ENCODE results near the gene PTPN3.

PTPN3 gene

DNA sequence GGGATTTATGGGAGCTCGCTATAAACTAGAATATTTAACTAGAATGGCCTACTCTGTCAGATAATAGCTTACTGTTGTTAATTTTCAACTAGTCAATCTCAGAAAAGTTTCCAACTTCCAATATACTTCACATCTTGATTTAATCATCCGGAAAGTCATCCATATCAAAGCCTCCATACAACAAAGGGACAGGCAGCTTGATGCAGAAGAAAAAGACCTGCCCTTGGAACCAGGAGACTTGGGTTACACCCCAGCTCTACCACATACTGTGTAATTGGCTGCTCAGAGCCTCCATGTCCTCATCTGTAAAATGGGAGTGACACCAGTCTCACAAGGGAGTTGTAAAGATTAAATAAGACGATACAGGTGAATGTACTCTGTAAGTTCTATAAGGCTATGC lies 1.9 kb downstream of the PTPN3 start:
- Mint-ChIP-seq H3K36me3 (ENCODE audit: low read depth) (no peaks in the 10 kb centered on the region), H3K4me1 (peaks cover 10% of the 10 kb centered on the region)

DNA sequence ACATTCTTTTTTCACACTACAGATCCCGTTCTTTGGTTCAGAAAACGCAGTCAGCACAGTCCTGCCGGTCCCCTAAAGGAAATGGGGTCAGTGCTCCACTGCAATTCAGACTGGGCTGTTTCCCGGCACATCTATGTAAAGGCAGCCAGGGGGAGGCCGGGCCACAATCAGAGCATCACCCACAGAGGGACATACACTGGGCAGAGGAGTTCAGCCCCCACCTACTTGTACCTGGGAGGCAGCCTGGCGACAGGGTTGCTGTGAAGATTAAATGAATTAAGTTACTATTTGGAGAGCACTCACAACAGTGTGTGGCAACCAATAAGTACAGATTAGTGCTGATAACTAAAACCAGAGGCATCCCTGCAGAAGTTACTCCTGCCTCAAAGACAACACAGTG lies 4.5 kb downstream of the PTPN3 start:
- Mint-ChIP-seq H3K27ac (no peak overlapping the region), H3K9me3 (no peaks in the 10 kb centered on the region), H3K4me1 (peaks cover 3% of the 10 kb centered on the region), H3K4me3 (no peak overlapping the region), H3K36me3 (ENCODE audit: low read depth) (no peaks in the 10 kb centered on the region), H3K27me3 (peaks cover 31% of the 10 kb centered on the region)
- no peak for DNase-seq
- ATAC-seq: no peak

More for the DNA sequence above, 1.9 kb downstream of the PTPN3 start:
- DNase-seq: no peak
- Mint-ChIP-seq H3K4me3 (no peak overlapping the region), H3K27ac (no peak overlapping the region), H3K27me3 (peaks cover 51% of the 10 kb centered on the region), H3K9me3 (no peaks in the 10 kb centered on the region)
- ATAC-seq: no peak

DNA sequence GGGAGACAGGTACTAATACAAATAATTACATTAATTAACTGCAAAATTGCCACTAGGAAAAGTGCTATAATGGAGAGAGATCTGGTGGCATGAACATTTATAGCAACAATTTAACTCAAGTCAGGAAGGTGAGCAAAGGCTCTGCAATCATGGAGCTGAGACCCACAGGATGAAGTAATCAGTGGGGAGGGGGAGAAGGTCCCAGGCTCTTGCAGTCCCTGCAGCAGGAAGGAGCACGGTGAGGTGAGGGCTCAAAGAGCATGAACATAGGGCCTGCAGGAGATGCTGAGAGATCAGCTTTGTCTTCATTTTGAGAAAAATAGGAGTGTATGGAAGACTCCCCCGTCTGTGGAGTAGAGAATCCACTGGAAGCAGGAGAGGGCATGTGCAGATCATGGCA lies 6.5 kb downstream of the PTPN3 start:
- no peaks in the 10 kb centered on the region for H3K36me3 Mint-ChIP-seq (ENCODE audit: low read depth)
- no peak overlapping the region for H3K4me3 Mint-ChIP-seq
- DNase-seq (no peak), ATAC-seq (no peak)
- peaks cover 21% of the 10 kb centered on the region for H3K27me3 Mint-ChIP-seq
- H3K27ac Mint-ChIP-seq: no peak overlapping the region
- no peaks in the 10 kb centered on the region for H3K9me3 Mint-ChIP-seq
- no peaks in the 10 kb centered on the region for H3K4me1 Mint-ChIP-seq

DNA sequence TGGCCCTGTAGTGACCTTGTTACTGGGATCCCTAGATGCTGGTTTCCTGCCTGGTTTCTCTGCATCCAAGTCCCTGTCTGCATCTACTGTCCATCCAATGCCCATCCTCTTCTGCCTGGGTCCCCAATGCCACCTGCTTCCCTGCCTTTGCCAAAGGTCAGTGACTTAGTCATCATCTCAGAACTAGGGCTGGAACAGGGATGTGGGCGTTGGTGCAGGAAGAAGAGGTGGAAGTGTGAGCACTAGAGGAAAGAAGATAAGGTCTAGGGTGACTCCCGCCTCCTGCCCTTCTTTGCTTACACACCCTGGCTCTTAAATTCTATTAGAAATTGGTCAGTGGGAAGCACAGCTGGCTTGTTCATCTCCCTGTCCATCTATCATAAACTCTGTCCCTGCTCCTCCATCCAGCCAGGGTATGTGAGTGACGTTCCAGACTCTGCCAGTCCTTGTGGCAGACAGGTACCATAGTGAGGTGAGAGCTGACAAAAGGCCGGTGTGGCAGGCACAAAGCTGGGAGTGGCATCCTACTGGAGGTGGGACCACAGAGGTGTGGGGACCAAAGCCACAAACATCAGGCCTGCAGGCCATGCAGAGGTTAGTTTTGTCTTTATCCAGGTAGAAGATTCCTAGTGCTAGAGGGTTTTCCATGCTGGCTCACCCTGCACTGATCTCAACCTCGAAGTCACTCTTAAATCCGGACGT lies 9.2 kb downstream of the PTPN3 start:
- Mint-ChIP-seq H3K27ac (no peak overlapping the region), H3K27me3 (peaks cover 23% of the 10 kb centered on the region), H3K9me3 (no peaks in the 10 kb centered on the region), H3K4me3 (no peak overlapping the region), H3K4me1 (no peaks in the 10 kb centered on the region), H3K36me3 (ENCODE audit: low read depth) (no peaks in the 10 kb centered on the region)
- no peak for DNase-seq
- no peak for ATAC-seq

DNA sequence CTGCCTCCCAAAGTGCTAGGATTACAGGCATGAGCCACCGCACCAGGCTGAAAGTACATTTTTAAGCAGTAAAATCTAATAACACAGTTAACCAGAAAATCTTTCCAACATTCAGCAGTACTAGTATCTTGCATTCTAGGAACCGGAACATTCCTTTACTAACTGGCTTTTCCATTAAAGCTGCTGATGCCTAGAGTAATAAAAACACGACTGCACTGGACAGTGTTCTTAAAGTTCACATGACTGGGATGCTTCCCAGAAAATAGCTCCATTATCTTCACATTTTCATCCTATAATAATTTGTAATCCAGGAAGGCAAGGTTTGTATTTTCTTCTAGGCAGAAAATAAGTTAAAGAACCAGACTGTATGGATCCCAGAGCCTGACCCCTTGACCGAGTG lies 9.8 kb downstream of the PTPN3 start:
- Mint-ChIP-seq H3K9me3 (no peaks in the 10 kb centered on the region), H3K27ac (no peak overlapping the region), H3K36me3 (ENCODE audit: low read depth) (no peaks in the 10 kb centered on the region), H3K4me1 (no peaks in the 10 kb centered on the region), H3K4me3 (no peak overlapping the region), H3K27me3 (peaks cover 22% of the 10 kb centered on the region)
- DNase-seq: no peak
- no peak for ATAC-seq

DNA sequence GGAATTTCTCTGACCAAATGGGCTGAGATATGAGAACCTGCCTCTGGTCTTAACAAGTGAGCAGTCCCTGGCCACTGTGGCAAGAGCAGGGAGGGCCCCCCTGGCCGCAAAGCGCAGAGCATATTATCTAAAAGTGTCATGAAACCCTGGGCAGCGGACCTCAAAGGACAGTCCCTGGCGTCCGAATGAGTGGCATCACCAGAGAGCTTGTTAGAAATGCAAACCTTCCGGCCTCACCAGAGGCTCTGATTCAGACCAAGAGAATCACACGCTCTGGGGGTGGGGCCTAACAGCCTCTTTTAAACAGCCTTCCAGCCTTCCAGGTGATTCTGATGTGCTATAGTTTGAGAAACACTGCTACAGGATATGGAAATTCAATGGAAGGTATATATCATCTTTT lies 10.9 kb downstream of the PTPN3 start:
- H3K4me3 Mint-ChIP-seq: no peak overlapping the region
- DNase-seq (no peak), ATAC-seq (no peak)
- H3K36me3 Mint-ChIP-seq (ENCODE audit: low read depth): no peaks in the 10 kb centered on the region
- H3K4me1 Mint-ChIP-seq: peaks cover 3% of the 10 kb centered on the region
- no peaks in the 10 kb centered on the region for H3K9me3 Mint-ChIP-seq
- peaks cover 27% of the 10 kb centered on the region for H3K27me3 Mint-ChIP-seq
- H3K27ac Mint-ChIP-seq: no peak overlapping the region

DNA sequence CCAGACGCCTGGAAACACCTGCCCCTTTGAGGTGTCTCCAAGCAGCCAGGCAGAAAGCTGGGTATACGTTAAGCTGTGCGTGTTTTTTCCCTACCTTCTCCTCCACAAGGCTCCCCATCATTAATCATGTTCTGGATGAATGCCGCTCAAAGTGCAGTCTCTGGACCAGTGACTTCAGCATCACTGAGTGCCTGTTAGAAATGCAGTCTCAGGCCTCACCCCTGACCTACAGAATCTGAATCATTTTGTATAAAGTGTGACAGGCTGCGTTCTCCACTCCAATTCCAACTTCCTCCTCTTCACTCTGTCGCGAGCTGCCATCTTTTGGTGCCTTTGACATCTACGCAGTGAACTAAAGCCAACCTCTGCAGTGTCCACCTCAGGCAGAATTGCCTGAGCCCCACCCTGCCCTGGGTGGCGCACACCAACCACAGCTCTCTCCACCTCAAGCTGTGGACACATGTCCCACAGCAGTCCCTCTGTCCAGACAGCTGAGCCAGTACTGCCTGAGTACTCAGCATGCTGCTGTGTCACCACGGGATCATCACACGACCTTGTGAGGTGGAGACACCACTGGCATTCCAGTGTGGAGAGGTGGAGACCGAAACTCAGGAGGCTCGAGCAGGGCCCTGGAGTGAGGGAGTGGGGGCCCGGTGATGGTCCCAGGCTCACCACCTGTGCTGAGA lies 14.2 kb downstream of the PTPN3 start:
- no peaks in the 10 kb centered on the region for H3K9me3 Mint-ChIP-seq
- H3K4me1 Mint-ChIP-seq: peaks cover 5% of the 10 kb centered on the region
- ATAC-seq: no peak
- H3K27ac Mint-ChIP-seq: no peak overlapping the region
- H3K36me3 Mint-ChIP-seq (ENCODE audit: low read depth): no peaks in the 10 kb centered on the region
- peaks cover 34% of the 10 kb centered on the region for H3K27me3 Mint-ChIP-seq
- no peak for DNase-seq
- H3K4me3 Mint-ChIP-seq: no peak overlapping the region

DNA sequence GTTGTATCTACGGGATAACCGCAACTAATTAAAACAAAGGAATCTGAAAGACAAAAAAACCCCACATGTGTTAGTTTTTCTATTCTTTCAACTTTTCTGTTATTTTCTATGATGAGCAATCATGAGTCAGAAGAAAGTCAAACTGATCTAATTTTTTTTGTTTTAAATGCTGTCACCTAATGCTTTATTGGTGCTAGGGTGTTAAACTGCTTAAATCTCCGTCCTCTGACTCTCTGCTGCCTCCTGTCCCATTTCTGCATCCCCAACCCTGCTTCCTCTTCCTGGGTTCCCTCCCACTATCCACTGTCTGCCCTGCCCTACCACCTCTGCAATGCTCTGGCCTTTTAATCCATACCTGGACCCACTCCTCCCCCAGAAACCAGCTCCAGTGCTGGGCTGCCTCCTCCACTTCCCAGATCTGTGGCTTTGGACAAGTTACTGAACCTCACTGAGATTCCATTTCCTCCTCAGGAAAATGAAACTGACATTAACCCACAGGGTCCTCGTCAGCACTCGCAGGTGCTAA lies 15.7 kb downstream of the PTPN3 start:
- ATAC-seq (no peak), DNase-seq (no peak)
- H3K36me3 Mint-ChIP-seq (ENCODE audit: low read depth): no peaks in the 10 kb centered on the region
- H3K4me1 Mint-ChIP-seq: peaks cover 5% of the 10 kb centered on the region
- no peaks in the 10 kb centered on the region for H3K9me3 Mint-ChIP-seq
- no peak overlapping the region for H3K27ac Mint-ChIP-seq
- H3K27me3 Mint-ChIP-seq: peaks cover 42% of the 10 kb centered on the region
- H3K4me3 Mint-ChIP-seq: no peak overlapping the region

DNA sequence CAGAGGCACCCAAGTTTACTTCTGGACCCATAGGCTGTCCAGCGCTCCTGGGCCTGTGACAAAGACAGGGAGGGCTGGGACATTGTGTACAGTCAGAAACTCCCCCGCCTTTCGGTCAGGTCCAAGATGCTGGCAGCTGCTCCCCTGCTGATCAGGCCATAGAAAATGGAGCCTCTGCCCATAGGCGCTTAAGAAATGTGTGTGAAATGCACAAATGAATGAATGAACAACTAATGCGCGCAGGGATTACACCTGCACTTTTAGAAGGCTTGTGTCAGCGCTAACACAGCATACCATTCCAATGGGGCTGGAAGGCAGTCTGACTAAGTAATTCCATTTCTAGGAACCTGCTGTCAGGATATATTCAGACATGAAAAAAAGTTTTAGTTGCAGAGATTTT lies 16.3 kb downstream of the PTPN3 start:
- peaks cover 5% of the 10 kb centered on the region for H3K4me1 Mint-ChIP-seq
- DNase-seq (no peak), ATAC-seq (no peak)
- peaks cover 43% of the 10 kb centered on the region for H3K27me3 Mint-ChIP-seq
- no peak overlapping the region for H3K4me3 Mint-ChIP-seq
- no peaks in the 10 kb centered on the region for H3K36me3 Mint-ChIP-seq (ENCODE audit: low read depth)
- H3K27ac Mint-ChIP-seq: no peak overlapping the region
- H3K9me3 Mint-ChIP-seq: no peaks in the 10 kb centered on the region

DNA sequence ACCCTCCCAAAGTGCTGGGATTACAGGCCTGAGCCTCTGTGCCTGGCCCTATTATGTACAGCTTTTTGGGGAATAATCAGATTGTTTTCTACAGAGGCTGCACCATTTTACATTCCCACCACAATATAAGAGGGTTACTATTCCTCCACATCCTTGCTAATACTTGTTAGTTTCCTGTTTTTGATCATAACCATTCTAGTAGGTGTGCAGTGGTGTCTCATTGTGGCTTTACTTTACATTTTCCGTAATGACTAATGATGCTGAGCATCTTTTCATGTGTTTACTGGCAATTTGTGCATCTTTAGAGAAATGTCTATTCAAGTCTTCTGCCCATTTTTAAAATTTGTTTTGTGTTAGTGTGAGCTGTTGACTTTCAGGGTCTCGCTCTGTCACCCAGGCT lies 18.3 kb downstream of the PTPN3 start:
- Mint-ChIP-seq H3K4me1 (peaks cover 5% of the 10 kb centered on the region), H3K27me3 (peaks cover 31% of the 10 kb centered on the region), H3K36me3 (ENCODE audit: low read depth) (no peaks in the 10 kb centered on the region), H3K9me3 (no peaks in the 10 kb centered on the region), H3K4me3 (no peak overlapping the region), H3K27ac (peak overlapping the region; percentile 18)
- DNase-seq: no peak
- no peak for ATAC-seq

DNA sequence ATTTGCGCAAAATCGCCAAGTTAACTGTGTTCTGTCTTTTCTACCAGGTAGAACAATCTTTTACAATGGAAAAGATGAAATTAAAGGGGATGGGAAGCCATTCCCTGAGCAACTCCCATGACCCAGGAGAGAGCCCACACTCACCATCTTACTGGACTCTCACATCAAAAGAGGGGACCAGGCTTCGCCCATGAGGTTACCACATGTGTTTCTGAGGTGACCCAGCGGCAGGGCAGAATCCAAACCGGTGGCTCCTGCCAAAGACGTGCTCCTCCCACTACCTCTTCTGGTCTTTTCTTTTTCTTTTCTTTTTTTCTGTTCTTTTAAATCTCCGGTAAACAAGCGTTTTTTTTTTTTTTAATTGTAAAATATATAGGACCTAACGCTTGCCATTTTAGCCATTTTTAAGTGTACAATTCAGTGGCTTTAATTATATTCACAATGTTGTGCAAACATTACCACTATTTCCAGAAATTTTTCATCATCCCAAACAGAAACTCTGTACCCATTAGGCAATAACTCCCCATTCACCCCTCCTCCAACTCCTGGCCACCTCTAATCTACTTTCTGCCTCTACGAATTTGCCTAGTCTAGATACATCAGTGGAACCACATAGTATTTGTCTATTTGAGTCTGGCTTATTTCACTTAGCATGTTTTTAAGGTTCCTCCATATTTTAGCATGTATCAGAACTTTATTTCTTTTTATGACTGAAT lies 19.3 kb downstream of the PTPN3 start:
- H3K4me3 Mint-ChIP-seq: no peak overlapping the region
- no peaks in the 10 kb centered on the region for H3K36me3 Mint-ChIP-seq (ENCODE audit: low read depth)
- no peak overlapping the region for H3K27ac Mint-ChIP-seq
- peaks cover 24% of the 10 kb centered on the region for H3K27me3 Mint-ChIP-seq
- H3K9me3 Mint-ChIP-seq: no peaks in the 10 kb centered on the region
- ATAC-seq (no peak), DNase-seq (no peak)
- H3K4me1 Mint-ChIP-seq: peaks cover 5% of the 10 kb centered on the region

DNA sequence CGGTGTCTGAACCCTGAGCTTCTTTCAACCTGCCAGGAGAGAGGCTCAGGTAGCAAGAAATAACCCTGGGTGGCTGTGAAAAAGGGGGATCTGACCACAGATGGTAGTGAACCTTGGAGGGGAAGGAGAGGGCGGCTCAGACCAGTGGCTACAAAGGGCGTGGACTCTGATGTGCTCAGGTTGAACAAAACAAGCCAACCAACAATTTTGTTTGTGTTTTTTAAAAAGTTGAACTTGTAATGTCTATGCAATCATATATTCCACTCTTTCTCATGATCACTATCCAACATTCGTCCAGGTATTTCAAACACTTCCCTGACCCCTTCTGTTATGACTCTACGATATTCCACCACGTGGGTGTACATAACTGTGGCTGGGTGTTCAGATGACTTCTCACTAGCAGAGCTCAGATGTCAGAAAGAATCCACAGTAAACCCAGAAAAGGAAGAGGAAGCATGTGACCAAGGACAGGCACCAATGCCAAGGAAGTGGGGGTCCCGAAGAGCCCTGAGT lies 20.0 kb downstream of the PTPN3 start:
- Mint-ChIP-seq H3K9me3 (no peaks in the 10 kb centered on the region), H3K27me3 (peaks cover 27% of the 10 kb centered on the region), H3K36me3 (ENCODE audit: low read depth) (no peaks in the 10 kb centered on the region), H3K4me1 (peaks cover 5% of the 10 kb centered on the region), H3K27ac (no peak overlapping the region), H3K4me3 (no peak overlapping the region)
- DNase-seq (no peak), ATAC-seq (no peak)

DNA sequence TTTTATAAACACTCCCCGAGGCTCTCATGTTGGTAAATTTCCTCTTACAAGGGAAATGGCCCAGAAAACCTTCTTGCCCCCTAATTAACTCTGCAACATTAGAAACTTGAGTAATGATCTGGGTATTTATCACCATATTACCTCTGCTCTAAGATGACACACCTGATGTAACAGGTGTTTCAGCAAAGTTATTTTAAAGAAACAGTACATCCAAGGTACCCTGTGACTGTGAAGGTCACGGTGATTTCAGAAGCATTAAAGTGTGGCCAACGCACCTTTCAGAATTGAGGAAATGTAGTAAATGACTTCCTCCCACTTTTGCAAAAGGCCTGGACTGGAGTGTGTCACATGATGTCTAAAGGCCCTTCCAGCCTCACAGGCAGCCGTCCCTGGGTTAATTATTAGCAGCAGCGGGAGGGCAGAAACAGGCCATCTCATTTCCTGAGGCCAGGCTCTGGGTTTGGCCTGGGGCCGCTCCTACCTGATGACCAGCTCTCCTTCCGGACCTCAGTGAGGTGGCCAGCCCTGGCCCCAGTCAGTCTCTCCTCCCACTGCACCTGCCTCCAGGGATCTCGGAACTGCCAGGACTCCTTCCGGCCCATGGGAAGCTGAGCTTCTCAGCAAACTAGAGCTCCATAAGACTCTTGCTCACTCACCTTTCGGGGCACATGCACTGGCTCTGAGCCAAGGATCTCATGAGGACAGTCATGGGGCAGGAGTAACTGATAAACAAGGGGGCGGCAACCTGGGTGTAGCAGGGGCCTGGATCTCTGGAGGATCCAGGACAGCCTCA lies 20.7 kb downstream of the PTPN3 start:
- no peaks in the 10 kb centered on the region for H3K36me3 Mint-ChIP-seq (ENCODE audit: low read depth)

DNA sequence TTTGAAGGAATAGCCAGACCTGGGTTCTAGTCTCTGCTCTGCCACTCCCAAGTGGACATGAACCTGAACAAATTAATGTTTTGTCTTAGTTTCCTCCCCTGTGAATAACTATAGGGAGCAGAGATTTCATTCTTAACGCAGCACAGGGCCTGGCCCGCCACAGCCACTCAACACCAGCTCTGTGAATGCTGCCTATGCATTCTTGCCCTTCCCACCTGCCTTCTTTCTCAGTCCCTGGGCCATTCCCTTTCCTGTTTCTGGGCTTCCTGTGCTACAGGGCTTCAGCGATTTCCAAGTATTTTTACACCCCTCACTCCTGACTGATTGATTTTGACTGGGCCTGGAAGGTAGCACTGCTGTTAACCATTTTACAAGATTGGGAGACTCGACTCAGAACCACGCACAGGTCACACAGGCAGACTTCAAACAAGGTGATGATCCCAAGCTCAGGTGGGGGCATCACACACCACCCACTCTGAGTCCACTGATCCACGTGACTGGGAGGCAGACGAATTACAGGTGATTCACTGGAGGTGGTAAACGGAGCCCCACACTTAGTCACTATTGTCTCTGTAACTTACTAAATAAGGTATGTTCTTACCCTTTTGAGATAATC lies 21.4 kb downstream of the PTPN3 start:
- no peak overlapping the region for H3K4me3 Mint-ChIP-seq
- peaks cover 27% of the 10 kb centered on the region for H3K27me3 Mint-ChIP-seq
- no peaks in the 10 kb centered on the region for H3K36me3 Mint-ChIP-seq (ENCODE audit: low read depth)
- DNase-seq (no peak), ATAC-seq (no peak)
- no peaks in the 10 kb centered on the region for H3K9me3 Mint-ChIP-seq
- peaks cover 2% of the 10 kb centered on the region for H3K4me1 Mint-ChIP-seq
- H3K27ac Mint-ChIP-seq: no peak overlapping the region

More for the DNA sequence above, 20.7 kb downstream of the PTPN3 start:
- H3K4me1 Mint-ChIP-seq: peaks cover 2% of the 10 kb centered on the region
- H3K4me3 Mint-ChIP-seq: no peak overlapping the region
- DNase-seq (no peak), ATAC-seq (no peak)
- H3K27me3 Mint-ChIP-seq: peaks cover 25% of the 10 kb centered on the region
- H3K27ac Mint-ChIP-seq: no peak overlapping the region
- no peaks in the 10 kb centered on the region for H3K9me3 Mint-ChIP-seq
